GM12872 (cell line): ENCODE data around the gene CD84.

ENCODE experiments used
- TF ChIP-seq, protein P1 (sequence below): IDR thresholded peaks from 3 replicates; pipeline ENCODE4 v1.5.1; 2011; ENCODE audit warnings: low read depth, mild to moderate bottlenecking, low read length, moderate library complexity; ENCODE audit not compliant: insufficient read depth

Gene CD84

DNA sequence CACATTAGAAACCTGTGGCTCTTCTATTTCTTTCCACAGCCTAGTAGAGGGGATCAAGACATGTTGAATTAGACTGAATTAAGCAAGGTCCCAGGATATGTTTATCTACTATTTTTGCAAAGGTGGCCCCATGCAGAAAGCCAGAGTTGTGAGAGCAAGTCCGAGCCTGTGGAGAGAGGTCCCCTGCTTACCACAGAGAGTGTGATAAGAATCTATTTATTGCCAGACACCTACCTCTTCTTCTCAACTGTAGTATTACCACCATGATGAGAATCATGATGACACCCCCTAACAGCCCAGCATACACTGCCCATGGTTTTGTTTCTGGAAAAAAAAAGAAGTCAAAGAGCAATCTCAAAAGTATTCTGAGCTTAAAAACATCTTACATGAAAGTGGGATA is 44.6 kb upstream of the CD84 start:
- TF ChIP-seq, protein P1, sequence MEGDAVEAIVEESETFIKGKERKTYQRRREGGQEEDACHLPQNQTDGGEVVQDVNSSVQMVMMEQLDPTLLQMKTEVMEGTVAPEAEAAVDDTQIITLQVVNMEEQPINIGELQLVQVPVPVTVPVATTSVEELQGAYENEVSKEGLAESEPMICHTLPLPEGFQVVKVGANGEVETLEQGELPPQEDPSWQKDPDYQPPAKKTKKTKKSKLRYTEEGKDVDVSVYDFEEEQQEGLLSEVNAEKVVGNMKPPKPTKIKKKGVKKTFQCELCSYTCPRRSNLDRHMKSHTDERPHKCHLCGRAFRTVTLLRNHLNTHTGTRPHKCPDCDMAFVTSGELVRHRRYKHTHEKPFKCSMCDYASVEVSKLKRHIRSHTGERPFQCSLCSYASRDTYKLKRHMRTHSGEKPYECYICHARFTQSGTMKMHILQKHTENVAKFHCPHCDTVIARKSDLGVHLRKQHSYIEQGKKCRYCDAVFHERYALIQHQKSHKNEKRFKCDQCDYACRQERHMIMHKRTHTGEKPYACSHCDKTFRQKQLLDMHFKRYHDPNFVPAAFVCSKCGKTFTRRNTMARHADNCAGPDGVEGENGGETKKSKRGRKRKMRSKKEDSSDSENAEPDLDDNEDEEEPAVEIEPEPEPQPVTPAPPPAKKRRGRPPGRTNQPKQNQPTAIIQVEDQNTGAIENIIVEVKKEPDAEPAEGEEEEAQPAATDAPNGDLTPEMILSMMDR: no peak

- TF ChIP-seq, protein P1: no peak
Observed at GRCh38 chr1:160623227-160623633, 43.9 kb upstream of the CD84 start.

DNA sequence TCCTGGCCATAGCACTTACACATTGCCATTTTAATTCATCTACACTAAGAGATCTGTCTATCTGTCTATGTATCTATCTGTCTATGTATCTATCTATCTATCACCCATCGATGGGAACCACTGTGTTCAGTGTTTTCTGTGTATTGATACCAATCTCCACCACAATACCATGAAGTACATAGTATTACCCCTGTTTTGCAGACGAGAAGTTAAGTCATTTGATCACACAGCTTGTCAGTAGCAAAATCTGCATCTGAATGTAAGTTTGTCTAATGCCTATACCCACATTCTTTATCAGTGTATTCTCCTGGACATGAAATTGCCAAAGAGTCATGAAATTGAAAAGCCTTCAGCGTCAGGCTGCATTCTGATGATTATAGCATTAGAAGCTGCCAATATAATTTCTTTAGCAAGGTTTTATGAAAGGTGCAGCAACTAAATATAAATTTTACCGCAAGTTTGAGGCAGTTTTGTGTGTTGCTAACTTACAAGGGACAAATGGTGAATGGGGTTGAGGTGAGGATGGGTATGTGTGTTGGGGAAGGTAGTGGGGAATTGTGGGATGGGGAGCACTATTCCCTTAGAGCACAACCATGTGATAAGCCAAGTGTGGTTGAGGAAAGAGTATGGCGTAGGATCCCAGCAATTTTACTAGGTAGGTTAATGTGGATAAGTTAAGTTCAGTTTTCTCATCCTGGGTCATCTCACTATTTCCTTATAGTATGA is 43.4 kb upstream of the CD84 start:
- TF ChIP-seq, protein P1: no peak

DNA sequence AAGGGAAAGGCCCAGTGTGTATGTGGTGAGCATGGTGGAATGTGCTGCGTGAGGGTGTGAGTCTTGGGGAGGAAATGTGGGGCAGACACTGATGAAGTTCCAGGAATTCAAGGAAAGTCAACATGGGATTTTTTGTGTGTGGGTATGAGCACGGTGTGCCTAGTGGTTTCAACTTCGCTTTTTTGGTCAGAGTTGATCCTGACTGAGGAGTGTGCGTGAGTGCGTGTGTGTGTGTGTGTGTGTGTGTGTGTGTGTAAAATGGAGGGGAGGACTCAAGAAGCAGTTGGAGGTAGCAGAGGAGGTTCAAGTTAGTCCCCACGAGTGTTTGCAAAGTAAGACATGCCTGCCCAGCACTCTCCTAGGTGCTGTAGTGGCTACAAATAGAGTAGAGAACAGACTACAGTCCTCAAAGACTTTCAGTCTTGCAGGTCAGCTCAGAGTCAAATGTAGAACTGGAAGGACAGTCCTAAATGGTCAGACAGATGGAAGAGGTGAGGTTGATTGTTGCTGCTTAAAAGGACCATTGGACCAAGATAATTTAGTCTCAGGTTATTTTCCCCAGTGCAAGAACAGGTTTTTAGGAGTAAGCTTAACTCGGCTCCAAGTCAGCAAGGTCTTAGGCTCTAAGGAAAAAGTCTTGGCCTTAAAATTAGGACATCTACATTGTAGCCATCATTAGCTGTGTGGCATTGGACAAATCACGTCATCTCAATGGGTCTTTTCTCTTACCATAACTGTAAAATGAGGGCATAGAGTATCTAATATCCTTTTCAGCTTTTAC is 42.5 kb upstream of the CD84 start:
- TF ChIP-seq, protein P1: no peak

GRCh38 chr1:160620942-160621632 is 41.8 kb upstream of the CD84 start:
- TF ChIP-seq, protein P1: no peak

- TF ChIP-seq, protein P1: no peak
Observed at GRCh38 chr1:160619742-160620277, 40.5 kb upstream of the CD84 start.

DNA sequence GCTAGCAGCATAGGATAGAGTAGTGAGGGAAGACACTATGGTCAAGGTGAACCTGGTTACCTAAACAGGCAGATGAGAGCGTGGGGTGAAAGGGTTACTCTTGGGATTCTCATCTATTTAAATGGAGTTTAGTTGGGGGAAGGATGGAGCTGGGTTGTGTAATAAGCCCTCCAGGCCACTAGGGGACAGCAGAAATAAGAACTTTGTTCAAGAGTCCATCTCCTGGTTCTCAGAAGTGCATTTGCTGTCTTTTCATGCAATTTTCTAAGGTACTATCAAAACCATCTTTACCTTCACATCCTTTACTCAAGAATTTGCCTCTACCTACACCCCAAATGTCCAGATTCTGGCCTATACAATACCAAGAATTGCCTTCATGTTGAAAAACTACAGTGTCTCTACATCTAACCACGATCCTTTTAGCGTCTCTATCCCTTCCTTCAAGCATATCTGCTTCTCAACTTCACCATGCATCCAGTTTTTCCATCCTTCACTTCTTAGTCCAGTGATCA is 39.5 kb upstream of the CD84 start:
- TF ChIP-seq, protein P1: peak; percentile 92
